ENCODE data around the gene CCDC85C. TPM values are rescaled to one million over a fixed set of nuclear protein-coding genes. Genes with fewer than 3 reads are reported as not detected.

Gene CCDC85C
- total and polyA plus RNA-seq, 2 of the 8 experiments (the other 6 are each of a cell fraction or from before 2014, with no cell fraction given) = 16.8 to 35.8 TPM

GRCh38 chr14:99476864-99477263, 127.1 kb downstream of the CCDC85C start:
- Histone ChIP-seq H3K23me2 (ENCODE audit: low read depth, low read length) (peaks cover 4% of the 10 kb centered on the region), H2AFZ (ENCODE audit: low read length) (no peak overlapping the region), H2BK120ac (replicated peaks; ENCODE audit: low read depth, low read length) (no peak overlapping the region), H3K9ac (replicated peaks in 1 of 4; ENCODE audit: extremely low read depth in 1 of 4, low read depth in 3 of 4, low read length in 3 of 4) (no peak overlapping the region), H2AK5ac (ENCODE audit: low read depth, low read length) (no peak overlapping the region), H3K79me1 (ENCODE audit: low read depth, low read length) (peaks cover 2% of the 10 kb centered on the region; the same call in 1 of the 2 replicates), H4K5ac (ENCODE audit: insufficient read length, low read depth, low read length) (no peak overlapping the region), H3K4me1 (replicated peaks in 1 of 4; ENCODE audit: control insufficient read depth in 3 of 4, insufficient read depth in 4 of 4, low read length in 3 of 4) (peaks cover 0 to 10% (median 2%) of the 10 kb centered on the region in 4 experiments; a peak in 5 of 7 replicates), H3K36me3 (ENCODE audit: control insufficient read depth in 2 of 4, insufficient read depth in 4 of 4, low read length in 3 of 4) (no peaks in the 10 kb centered on the region), H3K23ac (ENCODE audit: insufficient read length) (no peak overlapping the region), H3K27ac (ENCODE audit: low read depth, low read length) (no peak overlapping the region), H2BK20ac (ENCODE audit: low read length) (no peak overlapping the region), H3K18ac (ENCODE audit: extremely low read depth, low read length) (no peak overlapping the region), H4K20me1 (replicated peaks in 1 of 2; ENCODE audit: control insufficient read depth in 1 of 2, insufficient read depth in 2 of 2, low read length in 2 of 2) (peaks cover 2 to 14% of the 10 kb centered on the region in 2 experiments), H2BK5ac (ENCODE audit: low read depth, low read length) (no peak overlapping the region), H2BK12ac (ENCODE audit: low read depth, low read length) (no peak overlapping the region), H4K91ac (replicated peaks; ENCODE audit: insufficient read length, low read length) (no peak overlapping the region), H2BK15ac (ENCODE audit: low read length) (no peak overlapping the region), H3K9me3 (ENCODE audit: insufficient read depth in 2 of 2, low read depth in 1 of 2, low read length in 1 of 2) (no peaks in the 10 kb centered on the region), H3K4me3 (ENCODE audit: extremely low read depth in 1 of 4, insufficient read depth in 2 of 4, low read depth in 3 of 4, low read length in 4 of 4) (no peak overlapping the region), H3K4me2 (ENCODE audit: insufficient read depth in 1 of 2, low read depth in 2 of 2, low read length in 2 of 2) (no peak overlapping the region), H3K79me2 (ENCODE audit: control insufficient read depth in 1 of 2, insufficient read depth in 2 of 2, low read length in 2 of 2) (peaks cover 13 to 83% of the 10 kb centered on the region in 2 experiments), H4K8ac (ENCODE audit: extremely low read depth, insufficient read depth, low read length) (no peak overlapping the region), H3K27me3 (replicated peaks in 1 of 4; ENCODE audit: control insufficient read depth in 3 of 4, extremely low read depth in 1 of 4, insufficient read depth in 3 of 4, low read length in 3 of 4) (no peaks in the 10 kb centered on the region), H3K56ac (replicated peaks; ENCODE audit: insufficient read length, low read depth, low read length) (no peak overlapping the region), H3K4ac (replicated peaks; ENCODE audit: insufficient read length, low read depth, low read length) (no peak overlapping the region), H3K14ac (ENCODE audit: insufficient read length) (no peak overlapping the region)
- 90% methylated on average over 1 of the region's 1 CpG; no CpG with 5 or more reads in 1 of the 2 experiments for WGBS, 2 experiments (ENCODE audit: extremely low coverage in 1 of 2, insufficient coverage in 1 of 2, insufficient read length in 1 of 2, insufficient replicate concordance in 2 of 2, low coverage in 1 of 2, low lambda C conversion rate in 2 of 2, missing lambda C conversion rate in 1 of 2)
- DNase-seq (ENCODE audit: low read depth in 1 of 2, low spot score in 2 of 2) (no peak), FAIRE-seq (no peak)
- CTCF ChIA-PET (ENCODE audit: partially characterized antibody) = interaction anchor here (0.6 to 2.4 kb wide), 3 partner anchors 15 to 122 kb away, joined by 4 to 19 read pairs (median 4); no protein-coding TSS in a partner anchor
- POLR2A ChIA-PET (ENCODE audit: partially characterized antibody) = no interaction called here
- TF ChIP-seq TAF7 (optimal IDR thresholded peaks at IDR 0.05; ENCODE audit: borderline replicate concordance, low read depth, low read length) (no peak), SRF (IDR thresholded peaks at IDR 0.05; ENCODE audit: low read depth, low read length) (no peak), HDAC6 (IDR thresholded peaks at IDR 0.05; ENCODE audit: low read depth, low read length) (no peak), KDM5A (IDR thresholded peaks at IDR 0.05; ENCODE audit: low read length) (no peak), SP1 (IDR thresholded peaks at IDR 0.05; ENCODE audit: low read depth, low read length) (no peak), POLR2A (IDR thresholded peaks at IDR 0.05; ENCODE audit: control extremely low read depth in 1 of 2, low read depth in 2 of 2, low read length in 2 of 2) (no peak), TEAD4 (IDR thresholded peaks at IDR 0.05; ENCODE audit: low read depth, low read length) (no peak), CTCF (IDR thresholded peaks at IDR 0.05; ENCODE audit: control extremely low read depth in 1 of 3, insufficient read depth in 1 of 3, low read depth in 1 of 3, low read length in 3 of 3) (no peak), TAF1 (IDR thresholded peaks at IDR 0.05; ENCODE audit: low read depth, low read length) (no peak), ASH2L (IDR thresholded peaks at IDR 0.05; ENCODE audit: low read length) (no peak), CTBP2 (IDR thresholded peaks at IDR 0.05; ENCODE audit: borderline replicate concordance, insufficient read depth, insufficient read length, low read length) (no peak), MAFK (IDR thresholded peaks at IDR 0.05; ENCODE audit: low read depth, low read length) (no peak), EP300 (IDR thresholded peaks at IDR 0.05; ENCODE audit: borderline replicate concordance in 1 of 2, low read depth in 2 of 2, low read length in 2 of 2) (no peak)

Data from H1 (cell line).